Measurements from ENCODE around the gene ERLEC1.

ERLEC1 gene

DNA sequence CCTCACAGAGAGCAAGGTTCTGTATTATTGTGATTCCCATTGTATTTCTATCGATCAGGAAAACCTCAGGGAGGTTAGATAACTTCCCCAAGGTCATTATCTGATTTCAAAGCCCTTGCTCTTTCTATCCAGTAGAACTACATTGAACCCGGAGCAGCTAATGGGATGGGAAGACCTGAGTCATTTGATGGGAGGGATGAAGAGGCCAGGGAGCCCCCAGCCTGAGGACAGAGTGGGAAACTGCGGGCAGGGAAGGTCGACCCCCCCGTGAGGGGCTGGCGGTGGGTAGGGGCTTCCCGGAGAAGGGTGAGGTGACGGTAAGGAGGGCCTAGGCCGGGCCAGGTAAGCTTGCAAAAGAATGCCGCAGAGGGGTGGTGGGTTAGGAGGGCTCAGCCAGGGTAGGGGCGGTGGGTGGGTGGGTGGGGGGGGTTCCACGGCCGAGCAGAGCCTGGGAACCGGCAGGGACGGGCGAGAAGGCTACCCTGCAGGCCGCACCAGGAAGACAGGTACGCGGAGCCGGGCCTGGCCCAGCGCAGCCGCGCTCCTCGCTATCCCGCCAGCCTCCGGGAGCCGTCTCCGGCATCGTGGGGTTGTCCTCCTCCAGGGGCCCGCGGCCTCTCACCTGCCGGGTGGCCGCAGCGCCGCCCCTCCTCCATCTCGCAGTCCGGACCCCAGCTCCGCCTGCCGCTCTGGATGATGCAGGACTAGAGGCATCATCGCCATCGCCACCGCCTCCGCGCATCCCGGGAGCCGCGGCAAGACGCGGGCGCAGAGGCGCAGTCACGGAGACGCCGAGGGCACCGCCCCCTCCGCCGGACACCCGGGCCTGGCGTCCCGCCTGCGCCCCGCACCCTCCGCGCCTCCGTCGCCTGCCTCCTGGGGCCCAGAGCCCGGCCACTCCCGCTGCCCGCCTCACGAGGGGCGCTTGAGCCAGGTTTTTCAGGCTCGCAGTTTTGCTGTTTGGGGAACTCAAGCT is 72.7 kb downstream of the ERLEC1 start, which contains the start of gene GPR75:
TSS of gene GPR75 (minus strand) at position 762 of the 976 bp plus-strand sequence. CDS start 5,211 bp downstream, outside the sequence.
- DNase-seq (ENCODE audit: low read depth), result no peak
- TF ChIP-seq, protein P1, sequence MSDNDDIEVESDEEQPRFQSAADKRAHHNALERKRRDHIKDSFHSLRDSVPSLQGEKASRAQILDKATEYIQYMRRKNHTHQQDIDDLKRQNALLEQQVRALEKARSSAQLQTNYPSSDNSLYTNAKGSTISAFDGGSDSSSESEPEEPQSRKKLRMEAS (IDR thresholded peaks at IDR 0.05; ENCODE audit: low read depth, low read length), result no peak
- TF ChIP-seq POLR2A (IDR thresholded peaks at IDR 0.05; ENCODE audit: extremely low read depth, insufficient read length), result no peak
- TF ChIP-seq, protein P2, sequence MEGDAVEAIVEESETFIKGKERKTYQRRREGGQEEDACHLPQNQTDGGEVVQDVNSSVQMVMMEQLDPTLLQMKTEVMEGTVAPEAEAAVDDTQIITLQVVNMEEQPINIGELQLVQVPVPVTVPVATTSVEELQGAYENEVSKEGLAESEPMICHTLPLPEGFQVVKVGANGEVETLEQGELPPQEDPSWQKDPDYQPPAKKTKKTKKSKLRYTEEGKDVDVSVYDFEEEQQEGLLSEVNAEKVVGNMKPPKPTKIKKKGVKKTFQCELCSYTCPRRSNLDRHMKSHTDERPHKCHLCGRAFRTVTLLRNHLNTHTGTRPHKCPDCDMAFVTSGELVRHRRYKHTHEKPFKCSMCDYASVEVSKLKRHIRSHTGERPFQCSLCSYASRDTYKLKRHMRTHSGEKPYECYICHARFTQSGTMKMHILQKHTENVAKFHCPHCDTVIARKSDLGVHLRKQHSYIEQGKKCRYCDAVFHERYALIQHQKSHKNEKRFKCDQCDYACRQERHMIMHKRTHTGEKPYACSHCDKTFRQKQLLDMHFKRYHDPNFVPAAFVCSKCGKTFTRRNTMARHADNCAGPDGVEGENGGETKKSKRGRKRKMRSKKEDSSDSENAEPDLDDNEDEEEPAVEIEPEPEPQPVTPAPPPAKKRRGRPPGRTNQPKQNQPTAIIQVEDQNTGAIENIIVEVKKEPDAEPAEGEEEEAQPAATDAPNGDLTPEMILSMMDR (IDR thresholded peaks at IDR 0.05; ENCODE audit: low read depth, low read length), result no peak
- no peak within 1 kb of the TSS for H3K4me3 ChIP-seq (ENCODE audit: low read depth, low read length)

DNA sequence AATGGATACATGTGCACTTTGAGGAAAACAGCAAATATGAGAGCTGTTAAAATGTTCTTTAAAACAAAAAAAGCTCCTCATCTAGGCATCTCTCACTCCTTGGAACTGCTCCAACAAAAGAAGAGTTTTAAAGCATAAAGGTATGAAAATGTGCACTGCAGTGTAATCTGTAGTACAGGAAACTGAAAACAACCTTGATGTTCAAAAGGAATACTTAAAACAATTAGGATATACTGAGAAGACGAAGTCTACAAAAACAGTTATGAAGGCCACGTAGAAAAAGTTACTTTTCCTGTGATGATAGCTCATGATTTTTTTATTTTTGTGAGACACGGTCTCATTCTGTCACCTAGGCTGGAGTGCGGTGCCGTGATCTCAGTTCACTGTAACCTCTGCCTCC is 75.0 kb downstream of the ERLEC1 start:
- no peak overlapping the region for H3K4me3 ChIP-seq (ENCODE audit: low read depth, low read length)
- TF ChIP-seq MYC (IDR thresholded peaks at IDR 0.05; ENCODE audit: low read depth, low read length), result no peak
- TF ChIP-seq, protein P2 (IDR thresholded peaks at IDR 0.05; ENCODE audit: low read depth, low read length), result no peak
- TF ChIP-seq, protein P1 (IDR thresholded peaks at IDR 0.05; ENCODE audit: low read depth, low read length), result no peak
- no peak for TF ChIP-seq POLR2A (IDR thresholded peaks at IDR 0.05; ENCODE audit: extremely low read depth, insufficient read length)
- DNase-seq (ENCODE audit: low read depth), result no peak

DNA sequence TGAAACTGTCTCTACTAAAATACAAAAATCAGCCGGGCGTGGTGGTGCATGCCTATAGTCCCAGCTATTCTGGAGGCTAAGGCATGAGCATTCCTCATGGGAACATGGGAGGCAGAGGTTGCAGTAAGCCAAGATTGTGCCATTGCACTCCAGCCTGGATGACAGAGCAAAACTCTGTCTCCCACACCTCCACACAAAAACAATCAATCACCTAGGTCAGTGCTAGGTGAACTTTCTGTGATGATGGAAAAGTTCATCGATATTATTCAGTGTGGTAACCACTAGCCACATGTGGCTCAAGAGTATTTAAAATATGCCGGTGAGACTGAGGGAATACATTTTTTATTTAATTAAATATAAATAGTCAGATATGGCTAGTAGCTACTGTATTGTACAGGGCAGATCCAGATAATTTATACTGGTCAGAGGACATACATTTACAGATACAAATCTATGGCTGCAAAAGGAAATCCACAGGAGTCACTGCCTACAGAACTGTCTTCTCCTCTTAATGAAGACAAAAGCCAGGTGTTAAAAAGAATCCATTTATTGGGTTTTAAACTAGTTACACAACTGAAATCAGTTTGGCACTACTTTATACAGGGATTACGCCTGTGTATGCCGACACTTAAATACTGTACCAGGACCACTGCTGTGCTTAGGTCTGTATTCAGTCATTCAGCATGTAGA is 76.8 kb downstream of the ERLEC1 start:
- no peak for DNase-seq (ENCODE audit: low read depth)
- TF ChIP-seq, protein P2 (IDR thresholded peaks at IDR 0.05; ENCODE audit: low read depth, low read length), result no peak
- TF ChIP-seq, protein P1 (IDR thresholded peaks at IDR 0.05; ENCODE audit: low read depth, low read length), result no peak
- TF ChIP-seq MYC (IDR thresholded peaks at IDR 0.05; ENCODE audit: low read depth, low read length) (no peak), POLR2A (IDR thresholded peaks at IDR 0.05; ENCODE audit: extremely low read depth, insufficient read length) (no peak)
- no peak overlapping the region for H3K4me3 ChIP-seq (ENCODE audit: low read depth, low read length)

DNA sequence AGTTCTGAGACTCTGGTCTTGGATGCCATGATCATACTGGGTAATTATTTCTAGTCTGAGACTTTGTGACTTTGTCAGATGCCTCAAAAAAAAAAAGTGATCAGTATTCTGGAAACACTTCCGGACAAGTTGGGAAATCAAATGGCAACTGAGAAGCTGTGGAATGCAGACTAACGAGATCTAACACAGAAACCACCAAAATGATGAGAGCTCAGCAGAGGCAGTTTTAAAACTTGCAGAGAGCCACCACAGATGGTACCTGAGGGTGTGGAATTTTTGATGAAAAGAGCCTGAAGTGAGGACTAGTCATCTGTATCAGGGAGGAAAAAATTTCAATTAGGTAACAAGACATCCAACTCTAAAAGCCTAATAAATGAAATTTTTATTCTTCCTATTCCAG is 78.4 kb downstream of the ERLEC1 start:
- TF ChIP-seq, protein P1 (IDR thresholded peaks at IDR 0.05; ENCODE audit: low read depth, low read length), result no peak
- TF ChIP-seq, protein P2 (IDR thresholded peaks at IDR 0.05; ENCODE audit: low read depth, low read length), result no peak
- no peak for TF ChIP-seq POLR2A (IDR thresholded peaks at IDR 0.05; ENCODE audit: extremely low read depth, insufficient read length)
- no peak overlapping the region for H3K4me3 ChIP-seq (ENCODE audit: low read depth, low read length)
- no peak for DNase-seq (ENCODE audit: low read depth)

DNA sequence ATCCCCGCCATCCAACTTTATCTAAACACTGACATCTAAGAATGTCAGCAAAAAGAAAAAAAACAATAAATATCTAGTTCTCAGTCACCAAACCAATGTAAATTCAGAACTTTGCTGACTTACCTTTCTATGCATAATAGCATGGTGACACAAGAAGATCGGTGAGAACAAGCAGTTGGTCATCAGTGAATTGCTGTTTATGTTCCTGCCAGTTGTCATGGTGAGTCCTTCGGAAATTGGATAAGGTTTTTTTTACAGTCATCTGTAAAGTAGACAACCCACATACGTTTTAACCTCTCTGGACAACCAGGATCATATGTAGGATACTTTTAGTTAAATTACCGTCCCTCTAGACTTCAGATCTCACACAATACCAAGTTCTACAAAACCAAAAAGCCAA is 79.1 kb downstream of the ERLEC1 start:
- DNase-seq (ENCODE audit: low read depth), result no peak
- TF ChIP-seq, protein P2 (IDR thresholded peaks at IDR 0.05; ENCODE audit: low read depth, low read length), result no peak
- no peak for TF ChIP-seq MYC (IDR thresholded peaks at IDR 0.05; ENCODE audit: low read depth, low read length)
- TF ChIP-seq POLR2A (IDR thresholded peaks at IDR 0.05; ENCODE audit: extremely low read depth, insufficient read length), result no peak
- TF ChIP-seq, protein P1 (IDR thresholded peaks at IDR 0.05; ENCODE audit: low read depth, low read length), result no peak
- H3K4me3 ChIP-seq (ENCODE audit: low read depth, low read length), result no peak overlapping the region

All from NB4 (cell line).